Stimulated activated CD4-positive, alpha-beta T cell treated with anti-CD3 and anti-CD28 coated beads, Interleukin-1b, Interleukin-23, amount 100 ng/mL, for 24 hours (primary cell): ENCODE data around the gene ARHGAP24.
"Not testable (repeated sequence)": the region's sequence is repeated elsewhere in the genome, so short reads cannot be mapped to it uniquely, and the experiment has no call there.

Source experiments
- DNase-seq, 4 experiments: peaks; one replicate each; pipeline ENCODE4 v3.0.0-alpha.2; 2020; ENCODE audit warnings: low read depth in 4 of 4, low spot score in 1 of 4

ARHGAP24 gene

GRCh38 chr4:85642356-85643100 is 167.6 kb downstream of the ARHGAP24 start:
- no peak for DNase-seq

GRCh38 chr4:85644061-85644460 is 169.1 kb downstream of the ARHGAP24 start:
- DNase-seq = no peak

GRCh38 chr4:85650908-85651307 is 176.0 kb downstream of the ARHGAP24 start:
- no peak for DNase-seq

GRCh38 chr4:85656759-85657505 is 182.0 kb downstream of the ARHGAP24 start:
- no peak for DNase-seq

GRCh38 chr4:85658766-85659439 is 184.0 kb downstream of the ARHGAP24 start:
- no peak for DNase-seq

GRCh38 chr4:85659610-85660218 is 184.8 kb downstream of the ARHGAP24 start:
- no peak for DNase-seq

GRCh38 chr4:85666625-85667024 is 191.7 kb downstream of the ARHGAP24 start:
- not testable (repeated sequence) for DNase-seq

- DNase-seq = no peak
Observed at GRCh38 chr4:85669204-85669603, 194.3 kb downstream of the ARHGAP24 start.

GRCh38 chr4:85669992-85670548 is 195.1 kb downstream of the ARHGAP24 start:
- DNase-seq = no peak

- DNase-seq = no peak
Observed at GRCh38 chr4:85671120-85671519, 196.2 kb downstream of the ARHGAP24 start.

- no peak for DNase-seq
Observed at GRCh38 chr4:85672116-85672515, 197.2 kb downstream of the ARHGAP24 start.

GRCh38 chr4:85672959-85673358 is 198.0 kb downstream of the ARHGAP24 start:
- no peak for DNase-seq

- DNase-seq = no peak
Observed at GRCh38 chr4:85673540-85673939, 198.6 kb downstream of the ARHGAP24 start.

GRCh38 chr4:85675076-85676049 is 200.4 kb downstream of the ARHGAP24 start:
- no peak for DNase-seq

- DNase-seq = no peak
Observed at GRCh38 chr4:85676050-85676425, 201.1 kb downstream of the ARHGAP24 start.

- no peak for DNase-seq
Observed at GRCh38 chr4:85676850-85677590, 202.1 kb downstream of the ARHGAP24 start.

GRCh38 chr4:85681221-85681657 is 206.3 kb downstream of the ARHGAP24 start:
- DNase-seq = no peak

- DNase-seq = no peak
Observed at GRCh38 chr4:85681921-85682320, 207.0 kb downstream of the ARHGAP24 start.

GRCh38 chr4:85682391-85682790 is 207.4 kb downstream of the ARHGAP24 start:
- DNase-seq = no peak
